IMR-90 (cell line): ENCODE data around the gene GDI2.

Source experiments
- FOS ChIP-seq: fragments of 150-350 bp; IDR thresholded peaks from 2 replicates; pipeline ENCODE4 v1.6.1; 2016; ENCODE audit warnings: low read depth, low read length
- MXI1 ChIP-seq: IDR thresholded peaks from 2 replicates; pipeline ENCODE4 v1.6.1; 2012; ENCODE audit warnings: low read depth, mild to moderate bottlenecking, low read length, moderate library complexity, borderline replicate concordance
- POLR2A ChIP-seq: IDR thresholded peaks from 2 replicates; pipeline ENCODE4 v1.6.1; 2012; ENCODE audit warnings: mild to moderate bottlenecking, low read depth, low read length
- TF ChIP-seq, protein P1 (sequence below): conservative IDR thresholded peaks from 2 replicates; pipeline ENCODE4 v1.5.1; 2012; ENCODE audit warnings: mild to moderate bottlenecking, low read depth, low read length, improper control_type of control experiment

DNA sequence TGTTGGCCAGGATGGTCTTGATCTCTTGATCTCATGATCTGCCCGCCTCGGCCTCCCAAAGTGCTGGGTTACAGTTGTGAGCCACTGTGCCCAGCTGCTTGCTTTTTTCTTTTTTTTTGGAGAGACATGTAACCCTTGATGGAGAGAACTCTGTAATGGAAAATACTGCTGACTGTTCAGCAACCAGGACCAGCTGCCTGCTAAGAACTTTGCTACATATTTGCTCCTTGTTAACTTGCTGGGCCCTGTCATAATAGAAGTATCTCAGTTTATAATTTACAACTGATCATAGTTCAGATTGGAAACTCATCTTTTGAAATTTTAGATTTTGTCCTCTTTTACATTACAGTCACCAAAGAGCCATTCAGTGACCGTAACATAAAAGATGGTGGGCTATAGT lies 93.7 kb downstream of the GDI2 start:
- TF ChIP-seq, protein P1, sequence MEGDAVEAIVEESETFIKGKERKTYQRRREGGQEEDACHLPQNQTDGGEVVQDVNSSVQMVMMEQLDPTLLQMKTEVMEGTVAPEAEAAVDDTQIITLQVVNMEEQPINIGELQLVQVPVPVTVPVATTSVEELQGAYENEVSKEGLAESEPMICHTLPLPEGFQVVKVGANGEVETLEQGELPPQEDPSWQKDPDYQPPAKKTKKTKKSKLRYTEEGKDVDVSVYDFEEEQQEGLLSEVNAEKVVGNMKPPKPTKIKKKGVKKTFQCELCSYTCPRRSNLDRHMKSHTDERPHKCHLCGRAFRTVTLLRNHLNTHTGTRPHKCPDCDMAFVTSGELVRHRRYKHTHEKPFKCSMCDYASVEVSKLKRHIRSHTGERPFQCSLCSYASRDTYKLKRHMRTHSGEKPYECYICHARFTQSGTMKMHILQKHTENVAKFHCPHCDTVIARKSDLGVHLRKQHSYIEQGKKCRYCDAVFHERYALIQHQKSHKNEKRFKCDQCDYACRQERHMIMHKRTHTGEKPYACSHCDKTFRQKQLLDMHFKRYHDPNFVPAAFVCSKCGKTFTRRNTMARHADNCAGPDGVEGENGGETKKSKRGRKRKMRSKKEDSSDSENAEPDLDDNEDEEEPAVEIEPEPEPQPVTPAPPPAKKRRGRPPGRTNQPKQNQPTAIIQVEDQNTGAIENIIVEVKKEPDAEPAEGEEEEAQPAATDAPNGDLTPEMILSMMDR = no peak
- TF ChIP-seq POLR2A = no peak
- no peak for TF ChIP-seq FOS
- TF ChIP-seq MXI1 = no peak
